Measurements from ENCODE around the gene ZKSCAN2. TPM values are rescaled to one million over a fixed set of nuclear protein-coding genes. Genes with fewer than 3 reads are reported as not detected.

ZKSCAN2 gene
- 0.99 and 1.3 TPM in 2 replicates for total RNA-seq (2014; rRNA removed; shearing (Covaris generic))

DNA sequence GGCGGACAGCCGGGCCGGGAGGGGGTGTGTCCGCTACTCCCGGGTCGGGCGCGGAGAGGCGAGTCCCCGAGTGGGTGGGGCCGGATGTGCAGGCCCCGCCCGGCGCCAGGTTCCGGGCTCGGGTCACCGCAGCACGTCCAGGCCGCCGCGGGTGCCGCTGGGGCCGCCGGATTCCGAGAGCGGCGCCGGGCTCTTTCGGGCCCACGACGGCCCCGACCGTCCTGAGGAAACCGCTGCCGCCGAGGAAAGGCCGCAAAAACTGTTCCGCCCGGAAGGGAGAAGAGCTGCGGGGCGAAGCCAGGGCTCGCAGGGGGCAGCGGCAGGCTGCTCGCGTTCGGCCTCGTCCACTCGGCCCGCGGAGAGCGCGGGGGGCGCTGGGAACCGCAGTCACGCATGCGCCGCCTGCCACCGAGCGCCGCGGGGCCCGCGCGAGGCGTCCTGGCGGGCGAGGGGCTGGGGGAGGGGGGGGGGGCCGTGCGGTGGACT lies at the start of gene ZKSCAN2:
TSS of gene ZKSCAN2 (minus strand) at position 376 of the 486 bp plus-strand sequence. CDS start 718 bp downstream, outside the sequence.
- peak; percentile 87 for DNase-seq (ENCODE audit: low spot score)

DNA sequence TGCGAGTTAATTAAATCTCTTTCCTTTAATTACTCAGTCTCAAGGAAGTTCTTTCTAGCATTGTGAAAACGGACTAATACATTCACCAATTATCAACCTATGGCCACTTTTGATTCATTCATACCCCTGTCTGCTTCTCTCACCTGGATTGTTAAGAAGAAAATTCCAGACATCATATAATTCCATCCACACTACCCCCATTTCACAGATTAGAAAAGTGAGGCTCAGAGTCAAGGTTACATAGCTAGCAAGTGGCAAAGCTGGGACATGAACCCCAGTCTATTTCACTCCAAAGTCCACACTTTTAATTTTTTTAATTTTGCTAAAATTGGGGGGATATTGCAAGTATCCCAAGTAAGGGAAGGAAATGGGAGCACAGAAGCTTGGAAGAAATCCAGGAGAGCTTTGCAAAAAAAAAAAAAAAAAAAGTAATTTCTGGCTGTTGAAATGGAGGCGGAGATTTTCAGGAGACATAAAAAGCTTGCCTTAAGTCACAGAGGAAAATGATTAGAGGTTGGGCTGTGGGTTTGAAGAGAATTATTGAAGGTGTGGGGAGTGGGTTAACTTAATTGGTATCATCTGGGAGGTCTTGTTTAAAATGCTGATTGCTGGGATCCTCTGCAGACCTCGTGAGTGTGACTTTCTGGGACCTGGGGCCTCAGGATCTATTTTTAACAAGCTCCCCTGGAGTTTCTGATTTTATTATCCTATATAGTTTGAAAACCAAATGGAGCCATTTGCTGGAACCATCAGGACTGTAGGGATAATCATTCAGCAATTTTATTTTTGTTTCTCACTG lies 42.3 kb upstream of the ZKSCAN2 start:
- no peak for DNase-seq (ENCODE audit: low spot score)

DNA sequence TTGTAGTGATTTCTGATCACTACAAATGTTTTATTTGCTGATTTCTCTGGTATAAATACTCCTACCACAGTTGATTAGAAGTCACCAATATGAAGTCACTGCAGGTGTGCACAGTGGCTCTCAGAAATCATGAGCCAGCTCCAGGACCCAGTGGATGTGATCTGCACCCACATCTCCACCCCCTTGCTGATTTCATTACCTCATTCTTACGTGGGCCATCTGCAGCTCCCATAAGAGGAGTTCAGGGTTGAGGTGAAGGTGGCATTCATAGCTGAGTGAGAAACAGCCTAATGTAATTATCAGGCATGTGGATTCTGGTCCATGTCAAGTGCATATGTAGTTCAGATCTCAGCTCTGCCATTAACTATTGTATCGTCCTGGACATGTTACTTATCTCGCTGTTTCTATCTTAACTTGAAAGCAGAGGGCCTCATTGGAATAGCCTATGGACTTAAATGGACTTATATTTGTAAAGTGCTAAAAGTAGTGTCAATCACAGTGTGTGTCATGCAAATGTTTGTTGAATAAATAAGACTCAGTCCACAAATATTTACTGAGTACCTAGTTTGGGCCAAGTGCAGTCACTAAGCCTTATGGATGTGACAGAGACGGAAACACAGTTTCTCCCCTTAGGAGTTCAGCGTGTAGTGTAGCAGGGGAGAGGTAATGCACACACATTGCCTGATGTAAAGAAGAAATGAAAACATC lies 40.7 kb upstream of the ZKSCAN2 start:
- no peak for DNase-seq (ENCODE audit: low spot score)

DNA sequence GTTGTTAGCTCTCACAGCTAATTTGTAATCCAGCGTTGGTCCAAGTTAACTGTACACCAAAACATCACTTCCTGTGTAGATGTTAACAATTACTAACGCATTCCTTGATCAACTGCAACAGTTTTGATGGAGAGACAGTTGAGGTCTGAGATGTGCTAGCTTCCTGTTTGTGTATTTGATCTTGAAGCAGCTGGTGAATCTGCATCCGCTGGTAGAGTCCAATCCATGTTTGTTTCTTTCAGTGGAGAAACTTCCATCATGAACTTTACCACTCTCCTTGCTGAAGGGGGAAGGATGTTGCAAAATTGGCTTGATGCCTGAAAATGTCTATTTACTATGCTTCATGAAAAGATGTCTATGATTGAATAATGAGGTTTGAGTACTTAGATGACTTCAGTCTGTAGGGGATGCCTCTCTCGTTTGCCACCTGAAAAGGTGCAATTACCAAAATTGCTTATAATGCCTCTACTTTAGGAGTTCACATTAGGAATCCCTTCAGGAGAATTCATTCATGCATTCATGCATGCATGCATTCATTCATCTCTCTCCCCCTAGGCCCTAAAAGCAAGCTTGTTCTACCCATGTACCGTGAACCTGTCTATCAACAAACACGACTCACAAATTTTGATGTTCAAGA lies 39.6 kb upstream of the ZKSCAN2 start:
- DNase-seq (ENCODE audit: low spot score): no peak

DNA sequence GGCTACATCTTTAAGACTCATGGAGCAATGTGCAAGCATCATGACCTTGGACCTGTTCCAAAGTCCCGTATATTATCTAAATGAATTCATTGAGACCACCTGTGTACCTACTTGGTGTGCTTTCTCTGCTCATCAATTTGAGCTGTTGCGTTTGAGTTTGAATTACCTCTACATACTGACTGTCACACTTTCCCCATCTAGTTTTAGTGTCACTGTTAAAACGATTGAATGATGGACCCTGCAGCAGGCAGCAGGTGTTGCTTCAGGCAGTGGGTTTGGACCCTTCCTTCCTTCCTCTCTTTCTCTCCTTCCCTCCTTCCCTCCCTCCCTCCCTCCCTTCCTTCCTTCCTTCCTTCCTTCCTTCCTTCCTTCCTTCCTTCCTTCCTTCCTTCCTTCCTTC lies 33.9 kb upstream of the ZKSCAN2 start:
- no peak for DNase-seq (ENCODE audit: low spot score)

DNA sequence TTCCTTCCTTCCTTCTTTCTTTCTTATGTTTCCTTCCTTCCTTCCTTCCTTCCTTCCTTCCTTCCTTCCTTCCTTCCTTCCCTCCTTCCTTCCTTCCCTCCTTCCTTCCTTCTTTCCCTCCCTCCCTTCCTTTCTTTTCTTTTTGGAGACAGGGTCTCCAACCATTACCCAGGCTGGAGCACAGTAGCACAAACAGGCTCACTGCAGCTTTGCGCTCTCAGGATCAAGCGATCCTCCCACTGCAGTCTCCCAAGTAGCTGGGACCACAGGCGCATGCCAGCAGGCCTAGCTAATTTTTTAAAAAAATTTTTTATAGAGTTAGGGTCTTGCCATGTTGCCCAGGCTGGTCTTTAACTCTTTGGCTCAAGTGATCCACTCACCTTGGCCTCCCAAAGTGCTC lies 31.8 kb upstream of the ZKSCAN2 start:
- no peak for DNase-seq (ENCODE audit: low spot score)

DNA sequence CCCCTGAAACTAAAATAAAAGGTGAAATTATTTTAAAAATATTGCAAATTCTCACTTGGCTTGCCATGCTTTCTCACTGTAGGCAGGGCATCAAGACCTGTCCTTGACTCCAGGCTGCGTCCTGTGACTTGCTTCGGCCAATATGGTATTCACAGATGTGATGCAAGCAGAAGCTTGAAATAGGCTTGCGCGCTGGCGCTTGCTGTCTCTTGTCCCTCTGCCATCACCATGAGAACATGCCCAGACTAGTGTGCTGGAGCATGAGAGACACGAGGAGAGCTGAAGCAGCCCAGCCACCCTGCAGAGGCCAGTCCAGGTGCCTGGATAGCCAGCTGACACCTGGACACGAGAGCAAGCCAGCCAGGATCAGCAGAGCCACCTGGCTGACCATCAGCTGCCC lies 21.8 kb upstream of the ZKSCAN2 start:
- DNase-seq (ENCODE audit: low spot score): no peak

DNA sequence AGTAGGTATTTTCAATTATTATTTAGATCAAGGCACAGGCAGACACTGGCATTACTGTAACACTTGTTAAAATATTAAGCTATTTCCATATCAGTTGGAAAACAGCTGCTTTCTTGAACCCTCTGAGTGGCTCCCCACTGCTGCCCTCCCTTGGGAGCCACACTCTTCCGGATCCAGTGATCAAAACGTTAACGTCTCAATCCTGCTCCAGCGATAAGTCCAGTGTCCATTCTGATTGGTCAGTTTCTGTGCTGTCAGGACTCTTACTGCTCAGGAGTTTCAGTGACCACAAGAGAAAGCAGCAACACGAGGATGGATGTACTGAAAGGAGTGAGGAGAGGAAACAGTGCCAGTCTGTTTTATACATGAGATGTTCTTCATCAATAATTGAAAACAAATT lies 13.8 kb upstream of the ZKSCAN2 start:
- no peak for DNase-seq (ENCODE audit: low spot score)

DNA sequence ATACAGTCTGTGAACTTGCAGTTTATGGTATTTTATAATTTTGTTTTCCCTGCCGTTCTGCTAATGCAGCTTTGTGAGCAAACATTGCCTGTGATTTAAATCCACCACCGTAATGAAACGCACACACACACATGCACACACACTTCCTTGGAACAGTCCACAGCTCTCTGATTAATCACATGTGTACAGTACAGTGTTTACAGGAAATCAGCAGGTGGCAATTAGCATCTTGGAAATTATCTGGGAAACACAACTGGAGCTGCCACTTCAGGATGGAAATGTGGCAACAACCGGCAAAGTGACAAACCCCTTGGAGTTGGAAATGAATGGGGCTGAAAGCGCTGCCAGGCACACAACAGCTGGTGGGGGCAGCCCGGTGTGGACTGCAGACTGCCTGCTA lies 12.9 kb upstream of the ZKSCAN2 start:
- DNase-seq (ENCODE audit: low spot score): no peak

DNA sequence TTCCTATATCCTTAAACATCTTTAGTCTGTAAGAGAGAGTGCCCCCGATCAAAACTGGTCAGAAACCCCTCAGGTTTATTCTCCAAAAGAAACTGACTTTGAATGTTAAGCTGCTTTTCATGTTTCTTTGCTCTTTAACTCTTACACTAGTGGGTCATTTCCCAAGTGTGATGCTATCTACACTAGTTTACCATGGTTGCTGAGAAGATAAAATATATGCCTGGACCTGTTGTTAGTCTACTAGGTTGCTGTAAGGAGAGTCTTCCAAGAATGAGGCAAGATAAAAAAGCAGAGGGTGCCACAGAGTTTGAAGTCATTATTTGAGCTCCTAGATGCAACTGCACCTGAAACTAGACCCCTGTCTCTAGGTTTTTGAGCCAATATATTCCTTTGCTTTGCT lies 12.2 kb upstream of the ZKSCAN2 start:
- no peak for DNase-seq (ENCODE audit: low spot score)

DNA sequence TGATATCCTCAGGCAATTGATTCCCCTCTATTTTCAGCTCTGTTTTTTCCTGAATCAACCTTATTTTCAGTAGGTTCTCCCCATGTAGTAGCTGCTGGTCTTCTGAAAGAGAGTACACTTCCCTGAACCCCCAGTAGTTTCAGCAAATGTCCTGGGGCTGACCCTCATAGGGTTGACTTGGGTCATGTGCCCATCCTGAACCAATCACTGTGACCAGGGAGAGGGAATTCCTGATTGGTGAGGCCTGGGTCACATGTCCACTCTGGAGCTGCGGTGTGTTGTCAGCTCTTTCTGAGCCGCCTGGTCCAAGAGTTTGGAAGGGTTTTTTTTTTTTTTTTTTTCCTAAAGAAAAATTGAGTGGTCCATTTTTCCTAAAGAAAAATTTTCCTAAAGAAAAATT lies 8.3 kb upstream of the ZKSCAN2 start:
- no peak for DNase-seq (ENCODE audit: low spot score)

DNA sequence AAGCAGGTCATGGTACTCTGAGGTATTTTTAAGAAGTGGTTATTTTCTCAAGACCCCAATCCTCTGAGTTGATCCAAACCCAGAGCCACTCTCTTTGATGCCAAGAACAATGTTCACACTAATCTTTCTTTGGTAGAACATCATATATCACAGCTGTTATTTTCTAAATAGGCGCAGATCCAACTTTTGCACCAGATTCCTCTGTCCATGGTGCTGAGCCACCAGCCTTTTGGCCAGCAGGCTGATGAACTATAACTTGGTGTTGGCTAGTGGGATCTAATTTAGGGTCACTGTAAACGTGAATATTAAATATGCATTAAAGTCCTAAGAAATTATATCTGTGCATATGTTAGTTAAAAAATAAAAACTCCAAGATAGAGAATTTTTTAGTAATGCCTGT lies 7.0 kb upstream of the ZKSCAN2 start:
- peak; percentile 25 for DNase-seq (ENCODE audit: low spot score)

DNA sequence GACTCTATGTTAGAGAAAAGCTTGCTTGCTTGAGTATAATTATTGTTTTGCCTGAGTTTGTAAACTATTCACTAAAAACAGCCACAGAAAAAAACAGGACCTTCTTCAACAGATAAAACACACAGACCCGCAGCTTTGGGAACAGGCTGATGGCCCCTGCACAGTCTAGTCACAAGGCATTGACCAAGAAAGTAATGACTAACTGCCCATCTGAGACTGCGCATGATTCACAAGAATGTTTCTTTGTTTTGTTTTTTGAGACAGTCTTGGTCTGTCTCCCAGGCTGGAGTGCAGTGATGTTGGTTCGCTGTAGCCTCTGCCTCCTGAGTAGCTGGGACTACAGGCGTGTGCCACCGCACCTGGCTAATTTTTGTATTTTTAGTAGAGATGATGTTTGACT lies 2.8 kb upstream of the ZKSCAN2 start:
- DNase-seq (ENCODE audit: low spot score): no peak

DNA sequence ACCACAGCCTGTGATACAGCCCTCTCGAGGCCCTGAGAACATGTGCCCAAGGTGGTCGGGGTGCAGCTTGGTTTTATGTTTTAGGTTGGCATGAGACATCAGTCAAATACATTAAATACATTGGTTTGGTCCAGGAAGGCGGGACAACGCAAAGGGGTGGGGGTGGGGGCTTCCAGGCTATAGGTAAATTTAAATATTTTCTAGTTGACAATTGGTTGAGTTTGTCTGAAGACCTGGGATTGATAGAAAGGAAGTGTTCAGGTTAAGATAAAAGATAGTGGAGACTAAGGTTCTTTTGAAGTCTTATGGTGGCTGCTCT lies 1.2 kb upstream of the ZKSCAN2 start:
- DNase-seq (ENCODE audit: low spot score): no peak

DNA sequence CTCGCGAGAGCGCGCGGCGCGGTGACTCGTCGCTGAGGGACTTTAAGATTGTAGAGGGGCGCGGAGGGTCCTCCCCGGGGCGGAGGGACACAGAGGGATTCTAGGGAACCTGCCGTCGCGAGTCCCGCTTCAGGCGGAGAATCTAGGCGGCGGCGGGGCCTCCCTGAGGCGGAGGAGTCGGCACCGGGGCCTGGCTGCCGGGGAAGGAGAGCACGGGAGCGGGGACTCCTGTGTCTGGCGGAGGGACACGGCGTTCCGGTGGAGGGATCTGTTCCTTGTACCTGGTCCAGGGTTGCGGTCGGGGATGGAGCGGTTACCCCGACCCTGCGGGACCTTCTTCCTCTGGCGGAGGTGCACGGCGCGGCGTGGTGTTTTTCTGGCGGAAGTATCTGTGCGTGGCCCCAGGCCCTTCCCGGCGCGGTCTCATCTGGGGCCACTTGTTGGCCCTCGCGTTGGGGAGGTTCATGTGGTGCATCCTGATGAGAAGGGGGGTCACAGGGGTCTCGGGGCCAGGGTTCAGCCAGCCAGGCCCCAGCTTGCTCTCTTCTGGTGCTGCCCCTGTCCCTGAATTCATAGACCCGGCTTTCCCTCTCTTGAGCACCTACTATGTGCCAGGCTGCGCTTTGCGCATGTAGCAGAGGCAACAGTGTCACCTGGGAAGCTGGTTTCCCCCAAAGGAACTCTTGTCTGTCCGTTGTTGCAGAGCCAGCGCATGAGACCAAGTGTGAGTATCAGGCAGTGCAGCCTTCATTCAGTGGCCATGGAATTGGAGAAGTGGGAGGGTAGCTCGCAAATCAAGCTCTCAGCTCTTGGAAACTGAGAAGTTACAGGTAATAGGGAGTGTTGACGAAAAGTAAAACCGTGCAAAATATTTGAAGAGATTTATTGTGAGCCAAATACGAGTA lies 563 bp upstream of the ZKSCAN2 start:
- DNase-seq (ENCODE audit: low spot score): peak; percentile 73

DNA sequence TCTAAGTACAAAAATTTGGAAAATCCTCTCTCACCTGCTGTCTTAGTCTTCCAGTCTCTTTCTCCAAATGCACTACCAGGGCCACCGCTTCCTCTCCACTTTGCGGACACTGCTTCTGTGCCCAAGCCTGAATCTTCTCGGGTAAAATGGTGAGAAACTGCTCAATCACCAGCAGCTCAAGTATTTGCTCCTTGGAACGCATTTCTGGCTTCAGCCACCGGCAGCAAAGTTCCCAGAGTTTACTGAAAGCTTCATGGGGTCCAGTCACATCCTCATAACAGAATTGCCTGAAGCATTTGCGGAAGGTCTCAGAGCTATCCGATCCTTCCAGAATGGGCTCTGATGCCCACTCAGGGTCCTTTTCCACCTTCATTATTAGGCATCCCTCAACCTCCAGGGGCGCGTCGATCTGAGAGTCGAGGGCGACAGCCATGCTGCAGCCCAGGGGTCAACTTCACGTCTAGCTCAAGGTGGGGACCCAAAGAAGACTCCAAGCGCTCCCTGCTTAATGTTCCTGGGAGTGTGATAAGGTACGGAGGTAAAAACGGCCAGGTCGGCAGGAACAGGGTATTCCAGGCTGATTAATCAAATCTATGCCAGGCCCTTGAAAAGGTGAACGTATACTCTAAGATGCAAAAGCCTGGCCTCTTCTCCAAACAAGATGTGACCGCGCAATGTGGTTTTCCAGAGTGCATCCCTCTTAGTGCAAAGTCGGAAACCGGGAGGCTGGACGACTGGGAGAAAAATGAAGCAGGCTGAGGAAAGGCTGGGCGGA lies 763 bp downstream of the ZKSCAN2 start:
- peak; percentile 7 for DNase-seq (ENCODE audit: low spot score)

DNA sequence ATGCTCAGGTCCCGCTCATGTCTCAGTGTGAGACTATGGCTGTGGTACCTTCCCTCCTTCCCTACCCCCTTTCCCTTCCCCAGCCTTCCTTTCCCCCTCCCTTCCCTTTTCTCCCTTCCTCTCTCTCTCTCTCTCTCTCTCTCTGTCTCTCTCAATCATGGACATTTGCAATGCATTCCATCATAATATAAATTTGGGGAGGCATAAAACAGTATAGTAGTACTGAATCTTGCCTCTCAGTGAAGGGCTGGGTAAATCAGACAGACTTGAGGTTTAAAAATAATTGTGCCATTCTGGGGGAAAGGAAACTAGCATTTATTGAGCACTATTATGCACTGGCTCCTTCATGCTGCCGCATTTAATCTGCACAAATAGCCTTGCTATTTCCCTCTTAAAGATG lies 4.3 kb downstream of the ZKSCAN2 start:
- DNase-seq (ENCODE audit: low spot score): no peak

DNA sequence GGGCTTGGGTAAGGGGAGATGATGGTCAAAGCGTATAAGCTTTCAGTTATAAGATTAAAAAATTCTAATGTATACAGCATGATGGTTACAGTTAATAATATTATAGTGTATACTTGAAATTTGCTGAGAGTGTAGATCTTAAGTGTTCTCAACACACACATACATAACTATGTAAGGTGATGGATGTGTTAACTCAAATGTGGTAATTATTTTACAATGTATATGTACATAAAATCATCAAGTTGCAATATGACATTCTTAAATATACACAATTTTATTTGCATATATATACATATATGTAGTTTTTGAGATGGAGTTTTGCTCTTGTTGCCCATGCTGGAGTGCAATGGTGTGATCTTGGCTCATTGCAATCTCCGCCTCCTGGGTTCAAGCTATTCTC lies 7.2 kb downstream of the ZKSCAN2 start:
- DNase-seq (ENCODE audit: low spot score): no peak

DNA sequence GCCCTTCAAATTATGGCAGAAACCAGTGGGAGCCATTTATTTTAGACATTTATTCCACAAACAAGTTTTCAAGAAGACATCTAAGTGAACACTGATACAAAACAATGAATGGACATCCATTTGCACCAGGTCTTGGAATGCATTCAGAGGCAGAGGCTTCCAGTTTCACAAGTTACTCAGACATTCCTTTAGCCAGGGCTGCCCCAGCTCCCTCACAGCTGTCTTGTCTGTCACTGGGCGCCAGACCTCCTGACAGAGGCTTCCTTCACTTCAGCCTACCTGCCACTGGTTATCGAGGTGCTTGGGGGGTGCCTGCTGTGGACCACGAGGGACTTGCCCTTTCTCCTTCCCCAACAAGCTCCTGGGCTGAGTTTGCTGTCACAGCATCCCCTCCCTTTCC lies 21.7 kb downstream of the ZKSCAN2 start:
- no peak for DNase-seq (ENCODE audit: low spot score)

DNA sequence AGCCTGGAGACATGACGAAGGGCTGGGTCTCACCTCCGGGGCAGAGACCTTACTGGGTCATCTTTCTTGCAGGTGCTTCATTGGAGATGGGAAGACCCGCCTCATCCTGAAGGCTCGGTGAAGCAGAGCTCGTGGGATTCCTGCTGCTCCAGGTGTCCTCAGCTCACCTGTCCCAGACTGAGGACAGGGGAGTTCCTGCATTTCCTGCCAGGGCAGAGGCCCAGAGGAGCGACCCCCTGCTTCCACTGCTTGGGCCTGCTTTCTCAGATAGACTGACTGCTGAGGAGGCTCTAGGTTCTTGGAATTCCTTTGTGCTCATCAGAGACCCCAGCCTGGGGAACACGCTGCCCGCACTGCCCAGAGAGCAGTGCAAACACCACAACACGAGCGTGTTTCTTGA lies 29.3 kb downstream of the ZKSCAN2 start:
- no peak for DNase-seq (ENCODE audit: low spot score)
